IMR-90 (cell line): ENCODE data around the gene ANKS3. TPM values are rescaled to one million over a fixed set of nuclear protein-coding genes. Genes with fewer than 3 reads are reported as not detected.
A peak's percentile ranks its signal among the peaks of the same experiment; 100 is the strongest.

Experiments
- ATAC-seq: fragments of 200-7000 bp; cut with Tn5 transposase; 2 replicates; pipeline ENCODE4 v1.9.1; 2020; ENCODE audit warnings: low read depth, mild to moderate bottlenecking, moderate library complexity
- BruUV-seq: library from RNA; stranded (reverse); fragments of 400-500 nt; replicated peaks from 2 replicates; lab custom pipeline; 2021; lab: Mats Ljungman, UMichigan
- CTCF ChIA-PET: fragments of 300-600 bp; formaldehyde crosslinking; extraction: SDS; loops from one replicate; lab custom pipeline; 2021; ENCODE audit warnings: antibody characterized with exemption; lab: Yijun Ruan, JAX
- POLR2A ChIA-PET: fragments of 300-600 bp; sonication (Branson Sonifier 250); formaldehyde crosslinking; loops from one replicate; lab custom pipeline; 2022; ENCODE audit warnings: antibody characterized with exemption; ENCODE audit not compliant: unreplicated experiment; lab: Charles Lee
- DNase-seq: peaks from one replicate; pipeline ENCODE4 v3.0.0; 2013
- H2AFZ ChIP-seq: replicated peaks from 2 replicates; pipeline ENCODE3; 2013; ENCODE audit warnings: low read length, mild to moderate bottlenecking; ENCODE audit not compliant: poor library complexity
- H2AK5ac ChIP-seq: 2 replicates; pipeline ENCODE4 v1.6.1; 2013; ENCODE audit warnings: low read depth, low read length, inconsistent platforms
- H2AK9ac ChIP-seq: replicated peaks from 2 replicates; pipeline ENCODE3; 2013; ENCODE audit warnings: mild to moderate bottlenecking, low read depth, low read length, moderate library complexity; ENCODE audit not compliant: poor library complexity
- H2BK120ac ChIP-seq: 2 replicates; pipeline ENCODE4 v1.6.1; 2013; ENCODE audit warnings: low read depth, low read length, inconsistent platforms
- H2BK15ac ChIP-seq: 3 replicates; pipeline ENCODE4 v1.6.1; 2013; ENCODE audit warnings: low read depth, low read length, inconsistent platforms
- H2BK20ac ChIP-seq: 2 replicates; pipeline ENCODE4 v1.6.1; 2013; ENCODE audit warnings: low read depth, mild to moderate bottlenecking, inconsistent platforms, low read length, moderate library complexity
- H2BK5ac ChIP-seq: 2 replicates; pipeline ENCODE4 v1.6.1; 2013; ENCODE audit warnings: mild to moderate bottlenecking, low read depth, low read length, inconsistent platforms; ENCODE audit not compliant: poor library complexity, severe bottlenecking
- H3K14ac ChIP-seq: replicated peaks from 2 replicates; pipeline ENCODE4 v1.6.1; 2013; ENCODE audit warnings: low read depth, low read length, inconsistent platforms
- H3K18ac ChIP-seq: 2 replicates; pipeline ENCODE4 v1.6.1; 2013; ENCODE audit warnings: low read depth, low read length, control low read depth
- H3K23ac ChIP-seq: 2 replicates; pipeline ENCODE4 v1.6.1; 2013; ENCODE audit warnings: low read depth, low read length, inconsistent platforms
- H3K27ac ChIP-seq: 2 replicates; pipeline ENCODE4 v1.5.1; 2013; ENCODE audit warnings: mild to moderate bottlenecking, control low read depth, low read length; ENCODE audit not compliant: insufficient read depth
- H3K27me3 ChIP-seq: 2 replicates; pipeline ENCODE4 v1.6.1; 2013; ENCODE audit warnings: low read length; ENCODE audit not compliant: control insufficient read depth, insufficient read depth
- H3K36me3 ChIP-seq: 2 replicates; pipeline ENCODE4 v1.6.1; 2013; ENCODE audit warnings: low read length, mixed read lengths; ENCODE audit not compliant: control insufficient read depth, insufficient read depth
- H3K4ac ChIP-seq: 2 replicates; pipeline ENCODE4 v1.6.1; 2013; ENCODE audit warnings: low read depth, low read length, inconsistent platforms
- H3K4me1 ChIP-seq: 2 replicates; pipeline ENCODE4 v1.6.1; 2013; ENCODE audit warnings: low read length, mixed read lengths; ENCODE audit not compliant: control insufficient read depth, insufficient read depth
- H3K4me2 ChIP-seq: 2 replicates; pipeline ENCODE4 v1.6.1; 2013; ENCODE audit warnings: low read depth, mild to moderate bottlenecking, control low read depth, low read length, moderate library complexity
- H3K4me3 ChIP-seq: 2 replicates; pipeline ENCODE4 v1.5.1; 2013; ENCODE audit warnings: low read depth, mild to moderate bottlenecking, control low read depth, low read length, moderate library complexity; ENCODE audit not compliant: insufficient read depth
- H3K56ac ChIP-seq: 2 replicates; pipeline ENCODE4 v1.6.1; 2013; ENCODE audit warnings: low read length, inconsistent platforms; ENCODE audit not compliant: insufficient read depth; ENCODE audit errors: extremely low read depth
- H3K79me1 ChIP-seq, 2 experiments: 2 replicates each; pipeline ENCODE4 v1.6.1; 2013; ENCODE audit warnings: low read length in 2 of 2, inconsistent platforms in 1 of 2, low read depth in 1 of 2
- H3K9ac ChIP-seq: 2 replicates; pipeline ENCODE4 v1.6.1; 2013; ENCODE audit warnings: low read depth, low read length, control low read depth
- H3K9me1 ChIP-seq: 2 replicates; pipeline ENCODE4 v1.6.1; 2013; ENCODE audit warnings: low read length, inconsistent platforms; ENCODE audit not compliant: insufficient read depth
- H3K9me3 ChIP-seq: 2 replicates; pipeline ENCODE4 v1.6.1; 2013; ENCODE audit warnings: low read length; ENCODE audit not compliant: control insufficient read depth, insufficient read depth
- H4K20me1 ChIP-seq: 2 replicates; pipeline ENCODE4 v1.6.1; 2013; ENCODE audit warnings: low read length, inconsistent platforms; ENCODE audit not compliant: insufficient read depth
- H4K5ac ChIP-seq: 2 replicates; pipeline ENCODE4 v1.6.1; 2013; ENCODE audit warnings: mild to moderate bottlenecking, low read depth, low read length, control low read depth
- H4K8ac ChIP-seq, 2 experiments: 2 replicates each; pipeline ENCODE4 v1.6.1; 2013; ENCODE audit warnings: low read depth in 2 of 2, low read length in 2 of 2, control low read depth in 1 of 2, inconsistent platforms in 1 of 2
- H4K91ac ChIP-seq: 2 replicates; pipeline ENCODE4 v1.6.1; 2013; ENCODE audit warnings: low read depth, low read length, inconsistent platforms; ENCODE audit not compliant: insufficient read depth
- BHLHE40 ChIP-seq: fragments of 150-350 bp; IDR thresholded peaks from 2 replicates; pipeline ENCODE4 v1.6.1; 2016; ENCODE audit warnings: mild to moderate bottlenecking, low read depth, low read length
- CEBPB ChIP-seq: IDR thresholded peaks from 2 replicates; pipeline ENCODE4 v1.6.1; 2012; ENCODE audit warnings: low read depth, low read length, improper control_type of control experiment
- MAZ ChIP-seq: IDR thresholded peaks from 2 replicates; pipeline ENCODE4 v1.6.1; 2012; ENCODE audit warnings: low read depth, mild to moderate bottlenecking, low read length, improper control_type of control experiment, moderate library complexity, borderline replicate concordance
- MXI1 ChIP-seq: IDR thresholded peaks from 2 replicates; pipeline ENCODE4 v1.6.1; 2012; ENCODE audit warnings: low read depth, mild to moderate bottlenecking, low read length, moderate library complexity, borderline replicate concordance
- POLR2A ChIP-seq: IDR thresholded peaks from 2 replicates; pipeline ENCODE4 v1.6.1; 2012; ENCODE audit warnings: mild to moderate bottlenecking, low read depth, low read length
- RCOR1 ChIP-seq: IDR thresholded peaks from 2 replicates; pipeline ENCODE4 v1.6.1; 2012; ENCODE audit warnings: mild to moderate bottlenecking, low read length, improper control_type of control experiment; ENCODE audit not compliant: insufficient replicate concordance
- RFX5 ChIP-seq: IDR thresholded peaks from 2 replicates; pipeline ENCODE4 v1.8.0; 2012; ENCODE audit warnings: low read depth, mild to moderate bottlenecking, low read length, moderate library complexity
- WGBS, 2 experiments: methylation state at CpG; one replicate each; pipeline versions ENCODE4 v1.1.5 to v1.1.7; 2013; ENCODE audit warnings: missing lambda C conversion rate in 2 of 2; ENCODE audit not compliant: insufficient read length in 1 of 2; ENCODE audit errors: extremely low coverage in 2 of 2; 5-methylcytosine and 5-hydroxymethylcytosine counted together
- dilution Hi-C: fragments of 300-500 bp; cut with HindIII; formaldehyde crosslinking; loops from one replicate; pipeline ENCODE4 v1.14.3; 2018; ENCODE audit warnings: low sequenced_read_pairs; ENCODE audit not compliant: unreplicated experiment
- in situ Hi-C: fragments of 300-500 bp; cut with MboI; formaldehyde crosslinking; loops from 3 replicates; pipeline ENCODE4 v1.14.3; 2019; ENCODE audit warnings: low sequenced_read_pairs, inconsistent platforms, mixed read lengths
- intact Hi-C: fragments of 100-400 bp; cut with micrococcal nuclease; formaldehyde crosslinking; loops from 2 replicates; pipeline ENCODE4 v1.10.0; 2022
- polyA plus RNA-seq, 3 experiments: library from polyadenylated mRNA; depleted of rRNA; stranded (reverse); fragments of >200 nt; gene quantifications; 2 replicates each; pipeline ENCODE4 v1.2.3, GENCODE V29; 2012; ENCODE audit warnings: low replicate concordance in 1 of 3
- total RNA-seq: library from RNA; depleted of rRNA; stranded (reverse); fragments of >200 nt; gene quantifications from 2 replicates; pipeline ENCODE4 v1.2.3, GENCODE V29; 2012
- TF ChIP-seq, protein P1 (sequence below): fragments of 150-350 bp; IDR thresholded peaks from 2 replicates; pipeline ENCODE4 v1.6.1; 2017; ENCODE audit warnings: mild to moderate bottlenecking, antibody characterized with exemption, low read length, low read depth

ANKS3 gene
- total and polyA plus RNA-seq, 2 of the 4 experiments (the other 2 are of a cell fraction): 24.4 to 25.0 TPM

GRCh38 chr16:4734730-4735535 lies 862 bp upstream of the ANKS3 start:
- peak overlapping the region; percentile 98 for H2AFZ ChIP-seq
- H3K23ac ChIP-seq: peak overlapping the region; percentile 29
- dilution Hi-C loops: no loop called here
- H2BK5ac ChIP-seq: peak overlapping the region; percentile 53
- peak overlapping the region; percentile 82 for H4K5ac ChIP-seq
- peak overlapping the region; percentile 86 to 92 for H4K8ac ChIP-seq
- H4K91ac ChIP-seq: peak overlapping the region; percentile 49
- 9% methylated on average over 15 of the region's 38 CpGs; no CpG with 5 or more reads in 1 of the 2 experiments for WGBS, 2 experiments
- peak overlapping the region; percentile 94 for H3K4me2 ChIP-seq
- H2BK120ac ChIP-seq: no peak overlapping the region
- ChIA-PET CTCF (interaction anchor here (0.6 to 0.8 kb wide), 2 partner anchors 11 to 220 kb away, joined by 3 to 4 read pairs; no protein-coding TSS in a partner anchor), POLR2A (interaction anchor here (0.6 kb wide), 1 partner anchor 111 kb away, joined by 3 read pairs; no protein-coding TSS in a partner anchor)
- intact Hi-C loops: loop anchor here (2.0 kb wide), 2 partner anchors 32 to 222 kb away; partner anchors contain the start of gene ZNF500
- peaks cover 3% of the 10 kb centered on the region; the same call in 1 of the 2 replicates for H4K20me1 ChIP-seq
- peaks cover 4% of the 10 kb centered on the region for H3K4me1 ChIP-seq
- peak overlapping the region; percentile 57 for H3K14ac ChIP-seq
- no peaks in the 10 kb centered on the region for H3K9me3 ChIP-seq
- in situ Hi-C loops: no loop called here
- H3K36me3 ChIP-seq: peaks cover 4% of the 10 kb centered on the region
- no TSS peak for BruUV-seq
- H3K4ac ChIP-seq: peak overlapping the region; percentile 65
- peak overlapping the region; percentile 48 for H3K56ac ChIP-seq
- peak overlapping the region; percentile 92 for H3K9ac ChIP-seq
- no peak overlapping the region for H2BK20ac ChIP-seq
- peak; percentile 36; the same call in 1 of the 2 replicates for TF ChIP-seq POLR2A
- TF ChIP-seq MXI1: peak; percentile 95
- no peak for TF ChIP-seq MAZ
- TF ChIP-seq RCOR1: no peak
- TF ChIP-seq RFX5: no peak
- TF ChIP-seq, protein P1, sequence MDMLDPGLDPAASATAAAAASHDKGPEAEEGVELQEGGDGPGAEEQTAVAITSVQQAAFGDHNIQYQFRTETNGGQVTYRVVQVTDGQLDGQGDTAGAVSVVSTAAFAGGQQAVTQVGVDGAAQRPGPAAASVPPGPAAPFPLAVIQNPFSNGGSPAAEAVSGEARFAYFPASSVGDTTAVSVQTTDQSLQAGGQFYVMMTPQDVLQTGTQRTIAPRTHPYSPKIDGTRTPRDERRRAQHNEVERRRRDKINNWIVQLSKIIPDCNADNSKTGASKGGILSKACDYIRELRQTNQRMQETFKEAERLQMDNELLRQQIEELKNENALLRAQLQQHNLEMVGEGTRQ: no peak
- no peak for TF ChIP-seq BHLHE40
- no peak for TF ChIP-seq CEBPB
- peak overlapping the region; percentile 89 for H3K4me3 ChIP-seq
- peak overlapping the region; percentile 84 for H2AK9ac ChIP-seq
- H2AK5ac ChIP-seq: peak overlapping the region; percentile 41; the same call in 1 of the 2 replicates
- H3K9me1 ChIP-seq: peaks cover 4% of the 10 kb centered on the region; the same call in 1 of the 2 replicates
- H3K27ac ChIP-seq: peak overlapping the region; percentile 84
- H3K18ac ChIP-seq: peak overlapping the region; percentile 74
- H3K27me3 ChIP-seq: no peaks in the 10 kb centered on the region
- H2BK15ac ChIP-seq: no peak overlapping the region; the same call in 2 of the 3 replicates
- ATAC-seq (peak; percentile 79), DNase-seq (peak; percentile 70)
- peaks cover 19 to 31% of the 10 kb centered on the region in 2 experiments for H3K79me1 ChIP-seq
